HFFc6 (cell line): ENCODE data around the gene LRP3. TPM values are rescaled to one million over a fixed set of nuclear protein-coding genes. Genes with fewer than 3 reads are reported as not detected.

Source experiments
- DNase-seq: peaks from one replicate; pipeline ENCODE4 v3.0.0-alpha.2; 2018
- H3K27ac Mint-ChIP-seq: 2 replicates; pipeline ENCODE4 v1.8.0; 2020; ENCODE audit warnings: mild to moderate bottlenecking, mixed read lengths
- H3K27me3 Mint-ChIP-seq: 2 replicates; pipeline ENCODE4 v1.8.0; 2021; ENCODE audit warnings: mild to moderate bottlenecking, moderate library complexity, mixed read lengths; ENCODE audit not compliant: insufficient read depth
- H3K36me3 Mint-ChIP-seq: 2 replicates; pipeline ENCODE4 v1.8.0; 2021; ENCODE audit warnings: low read depth, mixed read lengths
- H3K4me1 Mint-ChIP-seq: 2 replicates; pipeline ENCODE4 v1.8.0; 2020; ENCODE audit warnings: low read depth, mixed read lengths
- H3K4me3 Mint-ChIP-seq: 2 replicates; pipeline ENCODE4 v1.8.0; 2020; ENCODE audit warnings: mild to moderate bottlenecking, moderate library complexity, mixed read lengths
- H3K9me3 Mint-ChIP-seq: 2 replicates; pipeline ENCODE4 v1.8.0; 2020; ENCODE audit warnings: mild to moderate bottlenecking, mixed read lengths
- total RNA-seq, 6 experiments: library from RNA; stranded (reverse); fragmentation: NEBNext Ultra II Directional; extraction: Animal tissue kit (Norgen Biotek cat#: 25700); gene quantifications; 2 replicates in 1 of 6; 3 replicates in 5 of 6; pipeline ENCODE4 v1.2.3, GENCODE V29; 2021
- TF ChIP-seq, protein P1 (sequence below): fragments of 200-600 bp; sonication (generic); IDR thresholded peaks from 2 replicates; pipeline ENCODE4 v1.5.0; 2021; ENCODE audit warnings: antibody characterized with exemption, mild to moderate bottlenecking

LRP3 gene
- total RNA-seq, 6 experiments from 2014 or later: 1.9 to 17.7 (median 2.4) TPM

DNA sequence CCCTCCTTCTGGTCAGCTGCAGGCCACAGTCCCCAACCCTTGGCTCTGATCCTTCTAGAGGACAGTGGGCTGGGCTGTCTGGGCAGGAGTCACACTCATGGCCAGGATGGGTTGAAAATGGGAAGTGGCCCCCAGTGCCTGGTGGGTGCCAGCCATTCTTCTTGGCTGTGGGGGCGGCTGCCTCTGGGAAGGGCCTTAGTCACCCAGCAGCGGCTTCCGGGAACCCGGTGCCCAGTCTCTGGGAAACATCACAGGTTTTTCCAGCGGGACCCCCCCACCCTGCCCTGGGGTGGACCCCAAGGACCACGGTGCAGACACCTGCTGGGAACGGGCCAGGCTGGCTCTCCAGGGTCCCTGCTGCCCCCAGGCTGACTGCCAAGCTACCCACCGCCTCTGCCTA lies 58.8 kb downstream of the LRP3 start:
- H3K36me3 Mint-ChIP-seq: no peaks in the 10 kb centered on the region
- no peak overlapping the region for H3K27ac Mint-ChIP-seq
- H3K27me3 Mint-ChIP-seq: peaks cover 13% of the 10 kb centered on the region
- H3K4me3 Mint-ChIP-seq: no peak overlapping the region
- no peak for DNase-seq
- no peaks in the 10 kb centered on the region for H3K4me1 Mint-ChIP-seq
- peaks cover 4% of the 10 kb centered on the region; the same call in 1 of the 2 replicates for H3K9me3 Mint-ChIP-seq
- TF ChIP-seq, protein P1, sequence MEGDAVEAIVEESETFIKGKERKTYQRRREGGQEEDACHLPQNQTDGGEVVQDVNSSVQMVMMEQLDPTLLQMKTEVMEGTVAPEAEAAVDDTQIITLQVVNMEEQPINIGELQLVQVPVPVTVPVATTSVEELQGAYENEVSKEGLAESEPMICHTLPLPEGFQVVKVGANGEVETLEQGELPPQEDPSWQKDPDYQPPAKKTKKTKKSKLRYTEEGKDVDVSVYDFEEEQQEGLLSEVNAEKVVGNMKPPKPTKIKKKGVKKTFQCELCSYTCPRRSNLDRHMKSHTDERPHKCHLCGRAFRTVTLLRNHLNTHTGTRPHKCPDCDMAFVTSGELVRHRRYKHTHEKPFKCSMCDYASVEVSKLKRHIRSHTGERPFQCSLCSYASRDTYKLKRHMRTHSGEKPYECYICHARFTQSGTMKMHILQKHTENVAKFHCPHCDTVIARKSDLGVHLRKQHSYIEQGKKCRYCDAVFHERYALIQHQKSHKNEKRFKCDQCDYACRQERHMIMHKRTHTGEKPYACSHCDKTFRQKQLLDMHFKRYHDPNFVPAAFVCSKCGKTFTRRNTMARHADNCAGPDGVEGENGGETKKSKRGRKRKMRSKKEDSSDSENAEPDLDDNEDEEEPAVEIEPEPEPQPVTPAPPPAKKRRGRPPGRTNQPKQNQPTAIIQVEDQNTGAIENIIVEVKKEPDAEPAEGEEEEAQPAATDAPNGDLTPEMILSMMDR: no peak

DNA sequence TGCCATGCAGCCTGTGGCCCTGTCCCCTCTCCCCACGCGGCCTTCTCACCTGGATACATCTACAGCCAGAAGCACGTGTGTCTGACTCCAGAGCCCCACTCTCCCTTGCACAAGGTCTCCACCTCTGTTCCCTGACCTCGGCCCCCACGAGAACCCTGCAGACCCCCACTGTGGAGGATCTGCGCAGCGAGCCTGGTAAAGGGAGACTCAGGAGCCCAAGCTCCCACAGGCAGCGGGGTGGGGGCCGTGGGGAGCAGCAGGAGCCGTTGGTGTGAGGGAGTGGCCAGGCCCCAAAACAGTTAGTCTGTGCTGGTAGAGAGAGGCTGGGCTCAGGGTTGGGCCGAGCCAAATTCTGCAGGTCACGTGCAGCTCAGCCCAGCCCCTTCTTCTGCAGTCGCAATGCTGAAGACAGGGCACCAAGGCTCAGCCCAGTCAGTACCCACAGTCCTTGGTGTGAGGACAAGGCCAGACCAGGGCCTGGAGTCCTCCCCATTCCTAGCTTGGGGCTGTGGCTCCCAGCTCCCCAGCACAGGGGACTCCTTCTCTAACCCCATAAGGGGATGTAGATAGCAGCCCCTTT lies 60.2 kb downstream of the LRP3 start:
- Mint-ChIP-seq H3K27ac (no peak overlapping the region), H3K4me1 (peaks cover under 1% of the 10 kb centered on the region; the same call in 1 of the 2 replicates), H3K9me3 (peaks cover 6% of the 10 kb centered on the region; the same call in 1 of the 2 replicates), H3K27me3 (peaks cover 15% of the 10 kb centered on the region), H3K36me3 (no peaks in the 10 kb centered on the region), H3K4me3 (no peak overlapping the region)
- no peak for DNase-seq
- TF ChIP-seq, protein P1: no peak

DNA sequence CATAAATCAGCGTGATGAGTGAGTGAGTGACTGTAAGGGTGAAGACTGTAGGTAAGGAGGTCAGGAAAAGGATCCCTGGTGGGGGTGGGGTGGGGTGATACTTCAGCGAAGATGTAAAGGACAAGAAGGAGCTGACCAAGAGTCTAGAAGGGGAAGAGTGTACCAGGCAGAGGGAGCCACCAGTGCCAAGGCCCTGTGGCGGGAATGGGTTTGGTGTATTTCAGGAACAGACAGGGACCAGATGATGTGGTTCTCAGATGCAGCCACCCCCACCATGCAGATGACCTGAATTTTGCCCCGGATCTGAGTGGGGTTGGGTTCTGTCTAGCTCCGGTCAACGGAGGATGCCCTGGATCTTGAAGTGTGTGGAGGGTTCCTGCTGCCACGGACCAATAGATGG lies 61.7 kb downstream of the LRP3 start:
- H3K4me1 Mint-ChIP-seq: peaks cover 5% of the 10 kb centered on the region; the same call in 1 of the 2 replicates
- TF ChIP-seq, protein P1: no peak
- H3K36me3 Mint-ChIP-seq: no peaks in the 10 kb centered on the region
- H3K27me3 Mint-ChIP-seq: peaks cover 15% of the 10 kb centered on the region
- no peak overlapping the region for H3K27ac Mint-ChIP-seq
- DNase-seq: no peak
- H3K4me3 Mint-ChIP-seq: no peak overlapping the region
- peaks cover 6% of the 10 kb centered on the region; the same call in 1 of the 2 replicates for H3K9me3 Mint-ChIP-seq

DNA sequence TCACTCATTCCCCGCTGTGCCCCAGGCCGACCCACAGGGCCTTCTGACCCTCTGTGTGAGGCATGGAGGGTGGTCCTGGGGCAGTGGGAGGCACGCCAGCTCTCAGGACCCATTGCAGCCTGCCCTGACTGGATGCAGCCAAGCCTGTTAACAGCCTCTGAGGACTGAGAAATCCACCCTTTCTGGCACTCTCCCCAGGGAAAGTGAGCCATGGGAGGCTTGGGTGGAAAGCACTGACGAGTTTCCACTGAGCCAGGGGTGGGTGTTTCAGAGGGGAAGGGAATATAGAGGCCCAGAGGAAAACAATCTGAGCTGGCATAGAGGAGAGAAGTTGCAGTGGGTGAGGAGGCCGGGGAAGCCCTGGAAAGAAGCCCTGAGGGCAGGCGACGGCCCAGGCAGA lies 62.1 kb downstream of the LRP3 start:
- Mint-ChIP-seq H3K4me3 (no peak overlapping the region), H3K4me1 (peaks cover 5% of the 10 kb centered on the region; the same call in 1 of the 2 replicates), H3K36me3 (no peaks in the 10 kb centered on the region), H3K9me3 (peaks cover 6% of the 10 kb centered on the region; the same call in 1 of the 2 replicates), H3K27ac (no peak overlapping the region), H3K27me3 (peaks cover 15% of the 10 kb centered on the region)
- TF ChIP-seq, protein P1: no peak
- no peak for DNase-seq

DNA sequence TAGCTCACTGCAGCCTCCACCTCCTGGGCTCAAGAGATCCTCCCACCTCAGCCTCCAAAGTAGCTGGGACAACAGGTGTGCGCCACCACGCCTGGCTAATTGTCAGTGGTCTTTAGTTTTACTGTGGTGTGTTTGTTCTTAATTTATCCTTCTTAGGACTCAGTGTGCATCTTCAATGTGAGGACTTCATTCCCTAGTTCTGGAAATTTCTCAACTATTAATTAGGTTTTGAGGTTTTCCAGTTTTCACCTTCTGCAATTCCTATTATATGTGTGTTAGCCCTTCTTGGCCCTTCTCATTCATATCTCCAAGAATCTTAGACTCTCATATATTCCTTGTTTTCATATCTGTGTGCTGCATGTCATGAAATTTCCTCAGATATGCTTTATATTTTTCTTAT lies 63.7 kb downstream of the LRP3 start:
- TF ChIP-seq, protein P1: no peak
- peaks cover 28% of the 10 kb centered on the region for H3K27me3 Mint-ChIP-seq

More for the DNA sequence above, 63.7 kb downstream of the LRP3 start:
- no peak overlapping the region for H3K4me3 Mint-ChIP-seq
- H3K36me3 Mint-ChIP-seq: no peaks in the 10 kb centered on the region
- no peak for DNase-seq
- H3K27ac Mint-ChIP-seq: no peak overlapping the region
- H3K4me1 Mint-ChIP-seq: peaks cover 5% of the 10 kb centered on the region; the same call in 1 of the 2 replicates
- peaks cover 6% of the 10 kb centered on the region; the same call in 1 of the 2 replicates for H3K9me3 Mint-ChIP-seq

Other genes with a start within 250 kb of the LRP3 start
- 10 to 100 TPM; 27.3 to 32.1 (median 30.9) TPM for gene CEP89, start 222.4 kb upstream of the LRP3 start, total RNA-seq
- 1 to 10 TPM; 1.9 to 4.2 (median 3.3) TPM for gene FAAP24, start 222.1 kb upstream of the LRP3 start, total RNA-seq
- gene RHPN2, start 129.4 kb upstream of the LRP3 start, total RNA-seq: 1 to 10 TPM; 2.7 to 5.4 (median 3.4) TPM
- gene GPATCH1, start 113.1 kb upstream of the LRP3 start, total RNA-seq: 1 to 10 TPM; 5.9 to 7.8 (median 7.0) TPM
- not detected for gene WDR88, start 62.2 kb upstream of the LRP3 start, total RNA-seq
- gene SLC7A10, start 31.5 kb downstream of the LRP3 start, total RNA-seq: not detected
- under 1 TPM in 5 of 6 experiments, not detected in 1; 0.12 to 0.24 (median 0.14) TPM for gene CEBPA, start 108.2 kb downstream of the LRP3 start, total RNA-seq
- 10 to 100 TPM; 10.0 to 11.2 (median 10.4) TPM for gene CEBPG, start 179.4 kb downstream of the LRP3 start, total RNA-seq